Activated CD8-positive, alpha-beta T cell treated with anti-CD3 and anti-CD28 coated beads for 36 hours (primary cell): ENCODE data around the gene SMTNL2. TPM values are rescaled to one million over a fixed set of nuclear protein-coding genes. Genes with fewer than 3 reads are reported as not detected.

ENCODE experiments used
- ATAC-seq: fragments of 200-7000 bp; cut with Tn5 transposase; one replicate; pipeline ENCODE4 v1.10.0; 2021; ENCODE audit warnings: mild to moderate bottlenecking, moderate library complexity
- CTCF ChIA-PET: fragments of 350-600 bp; sonication (Branson Sonifier 250); formaldehyde crosslinking; loops from one replicate; lab custom pipeline; 2021; ENCODE audit warnings: antibody characterized with exemption; lab: Charles Lee
- POLR2A ChIA-PET: fragments of 350-600 bp; sonication (Branson Sonifier 250); formaldehyde crosslinking; loops from one replicate; lab custom pipeline; 2021; ENCODE audit warnings: antibody characterized with exemption; lab: Charles Lee
- DNase-seq: peaks from one replicate; pipeline ENCODE4 v3.0.0-alpha.2; 2020
- H3K27ac Mint-ChIP-seq: one replicate; pipeline ENCODE4 v1.8.0; 2021; ENCODE audit warnings: mild to moderate bottlenecking, mixed read lengths
- H3K27me3 Mint-ChIP-seq: one replicate; pipeline ENCODE4 v1.8.0; 2021; ENCODE audit warnings: mixed read lengths
- H3K36me3 Mint-ChIP-seq: one replicate; pipeline ENCODE4 v1.8.0; 2021; ENCODE audit warnings: low read depth, mixed read lengths
- H3K4me1 Mint-ChIP-seq: one replicate; pipeline ENCODE4 v1.8.0; 2021; ENCODE audit warnings: low read depth, mixed read lengths
- H3K4me3 Mint-ChIP-seq: one replicate; pipeline ENCODE4 v1.8.0; 2021; ENCODE audit warnings: mild to moderate bottlenecking, moderate library complexity, mixed read lengths
- H3K9me3 Mint-ChIP-seq: one replicate; pipeline ENCODE4 v1.8.0; 2021; ENCODE audit warnings: mixed read lengths
- CTCF ChIP-seq: fragments of 200-600 bp; IDR thresholded peaks from one replicate; pipeline ENCODE4 v1.8.0; 2022; ENCODE audit warnings: antibody characterized with exemption, mild to moderate bottlenecking
- intact Hi-C: fragments of 100-400 bp; cut with micrococcal nuclease; formaldehyde crosslinking; loops from one replicate; pipeline ENCODE4 v1.10.0; 2022
- total RNA-seq, 2 experiments: library from RNA; stranded (reverse); gene quantifications; one replicate each; pipeline ENCODE4 v1.2.3, GENCODE V29; 2021

SMTNL2 gene
- total RNA-seq, 2 experiments from 2014 or later: not detected

GRCh38 chr17:4631836-4632580 is 47.7 kb downstream of the SMTNL2 start:
- Mint-ChIP-seq H3K4me1 (peaks cover 10% of the 10 kb centered on the region), H3K9me3 (peaks cover 1% of the 10 kb centered on the region), H3K36me3 (no peaks in the 10 kb centered on the region), H3K27me3 (peaks cover 33% of the 10 kb centered on the region), H3K4me3 (no peak overlapping the region), H3K27ac (no peak overlapping the region)
- ChIA-PET POLR2A (no interaction called here), CTCF (interaction anchor here (1.0 to 3.7 kb wide), 3 partner anchors 26 to 400 kb away, joined by 3 to 21 read pairs (median 4); no protein-coding TSS in a partner anchor)
- no peak for DNase-seq
- ATAC-seq: no peak
- intact Hi-C loops: no loop called here
- TF ChIP-seq CTCF: no peak

GRCh38 chr17:4632581-4632920 is 48.2 kb downstream of the SMTNL2 start:
- no peak for DNase-seq
- Mint-ChIP-seq H3K36me3 (no peaks in the 10 kb centered on the region), H3K9me3 (peaks cover 1% of the 10 kb centered on the region), H3K27ac (no peak overlapping the region), H3K4me1 (peaks cover 10% of the 10 kb centered on the region), H3K4me3 (no peak overlapping the region), H3K27me3 (peaks cover 34% of the 10 kb centered on the region)
- no peak for TF ChIP-seq CTCF
- no peak for ATAC-seq
- ChIA-PET POLR2A (no interaction called here), CTCF (interaction anchor here (1.0 to 3.7 kb wide), 2 partner anchors 66 to 400 kb away, joined by 3 to 21 read pairs; no protein-coding TSS in a partner anchor)
- intact Hi-C loops: no loop called here

GRCh38 chr17:4633643-4634042 is 49.3 kb downstream of the SMTNL2 start:
- Mint-ChIP-seq H3K36me3 (no peaks in the 10 kb centered on the region), H3K27me3 (peaks cover 42% of the 10 kb centered on the region), H3K9me3 (peaks cover 1% of the 10 kb centered on the region), H3K4me1 (peaks cover 10% of the 10 kb centered on the region), H3K27ac (no peak overlapping the region), H3K4me3 (no peak overlapping the region)
- TF ChIP-seq CTCF: no peak
- no peak for ATAC-seq
- no peak for DNase-seq
- ChIA-PET CTCF (interaction anchor here (3.7 kb wide), 1 partner anchor 67 kb away, joined by 21 read pairs; no protein-coding TSS in a partner anchor), POLR2A (interaction anchor here (0.6 to 1.0 kb wide), 2 partner anchors 21 to 45 kb away, joined by 3 read pairs; no protein-coding TSS in a partner anchor)
- intact Hi-C loops: no loop called here

GRCh38 chr17:4634976-4635375 is 50.6 kb downstream of the SMTNL2 start:
- CTCF ChIA-PET: no interaction called here
- DNase-seq (no peak), ATAC-seq (no peak)
- Mint-ChIP-seq H3K9me3 (peaks cover 1% of the 10 kb centered on the region), H3K27me3 (peaks cover 49% of the 10 kb centered on the region), H3K36me3 (no peaks in the 10 kb centered on the region), H3K4me3 (no peak overlapping the region), H3K27ac (no peak overlapping the region), H3K4me1 (peaks cover 14% of the 10 kb centered on the region)
- POLR2A ChIA-PET: no interaction called here
- intact Hi-C loops: no loop called here
- TF ChIP-seq CTCF: no peak

- peaks cover 52% of the 10 kb centered on the region for H3K27me3 Mint-ChIP-seq
Measured at GRCh38 chr17:4635823-4636375, 51.6 kb downstream of the SMTNL2 start.

More at GRCh38 chr17:4635823-4636375, 51.6 kb downstream of the SMTNL2 start:
- Mint-ChIP-seq H3K36me3 (no peaks in the 10 kb centered on the region), H3K9me3 (peaks cover 1% of the 10 kb centered on the region), H3K4me3 (no peak overlapping the region), H3K27ac (no peak overlapping the region), H3K4me1 (peaks cover 16% of the 10 kb centered on the region)
- no peak for TF ChIP-seq CTCF
- intact Hi-C loops: no loop called here
- DNase-seq (no peak), ATAC-seq (no peak)
- CTCF ChIA-PET: no interaction called here
- POLR2A ChIA-PET: no interaction called here
